Glomerular endothelial cell (primary cell): Measurements from ENCODE around the gene RNF213. TPM values are rescaled to one million over a fixed set of nuclear protein-coding genes. Genes with fewer than 3 reads are reported as not detected.

ENCODE experiments used
- DNase-seq: peaks from one replicate; pipeline ENCODE4 v3.0.0-alpha.2; 2011; ENCODE audit warnings: low read depth, low spot score; ENCODE audit errors: extremely low read depth
- total RNA-seq: library from RNA; depleted of rRNA; stranded (reverse); fragments of >200 nt; gene quantifications from 2 replicates; pipeline ENCODE4 v1.2.3, GENCODE V29; 2015

RNF213 gene
- total RNA-seq, 1 donor from 2014 or later = 209 TPM

DNA sequence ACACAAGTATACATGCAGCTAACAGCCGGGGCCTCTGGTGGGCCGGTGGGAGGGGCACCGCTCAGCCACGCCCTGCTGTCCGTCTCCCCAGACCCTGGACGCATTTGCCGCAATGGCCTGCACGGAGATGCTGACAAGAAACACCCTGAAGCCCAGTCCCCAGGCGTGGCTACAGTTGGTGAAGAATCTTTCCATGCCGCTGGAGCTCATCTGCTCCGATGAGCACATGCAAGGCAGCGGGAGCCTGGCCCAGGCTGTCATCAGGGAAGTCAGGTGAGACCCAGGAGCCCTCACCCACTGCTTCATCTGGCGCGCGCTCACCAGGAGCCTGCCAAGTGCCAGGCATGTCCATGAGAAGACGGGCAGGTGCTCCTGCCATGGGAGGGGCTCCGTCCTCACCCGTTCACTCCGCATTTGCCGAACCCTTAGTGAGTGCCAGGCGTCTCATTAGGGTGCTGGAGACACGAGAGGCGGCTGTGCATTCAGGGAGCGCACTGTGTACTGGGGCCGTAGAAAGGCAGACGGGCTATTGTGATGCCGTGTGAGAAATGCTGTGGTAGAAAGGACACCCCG lies 103.0 kb downstream of the RNF213 start:
- no peak for DNase-seq

- no peak for DNase-seq
Measured at GRCh38 chr17:80364091-80364691, 103.5 kb downstream of the RNF213 start.

GRCh38 chr17:80365001-80365965 lies 104.6 kb downstream of the RNF213 start:
- DNase-seq = no peak

DNA sequence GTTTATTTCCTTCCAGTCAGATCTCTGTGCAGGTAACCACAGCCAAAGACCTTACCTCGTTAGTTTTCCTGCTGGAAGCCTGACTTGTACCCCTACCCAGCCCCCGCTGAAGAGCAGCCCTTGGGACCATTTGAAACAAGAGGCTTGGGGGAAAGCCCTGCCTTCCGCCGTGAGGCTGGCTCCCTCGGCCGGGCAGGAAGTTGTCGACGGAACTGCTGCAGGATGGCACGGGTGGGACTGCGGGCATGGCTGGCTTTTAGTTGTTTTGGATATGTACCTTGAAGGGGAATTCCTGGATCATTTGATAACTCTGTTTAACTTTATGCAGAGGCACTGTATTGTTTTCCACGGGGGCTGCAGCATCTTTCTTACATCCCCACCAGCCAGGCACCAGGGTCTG lies 105.3 kb downstream of the RNF213 start:
- no peak for DNase-seq

DNA sequence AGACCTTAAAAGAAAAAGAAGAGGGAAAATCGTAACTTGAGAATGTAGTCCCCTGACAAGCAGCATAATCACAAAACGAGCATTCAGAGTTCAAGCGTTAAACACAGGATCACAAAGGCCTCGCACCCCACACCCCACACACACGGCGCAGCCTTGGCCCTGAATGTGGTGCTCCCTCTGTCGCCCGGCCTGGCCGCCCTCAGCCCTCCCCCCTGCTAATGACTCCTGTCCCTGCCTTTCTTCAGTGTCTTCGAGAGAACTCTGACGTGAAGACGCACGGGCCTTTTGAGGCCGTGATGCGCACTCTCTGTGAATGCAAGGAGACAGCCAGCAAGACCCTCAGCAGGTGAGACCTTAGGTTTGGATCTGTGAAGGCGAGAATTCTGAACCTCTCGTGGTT lies 106.9 kb downstream of the RNF213 start:
- no peak for DNase-seq

DNA sequence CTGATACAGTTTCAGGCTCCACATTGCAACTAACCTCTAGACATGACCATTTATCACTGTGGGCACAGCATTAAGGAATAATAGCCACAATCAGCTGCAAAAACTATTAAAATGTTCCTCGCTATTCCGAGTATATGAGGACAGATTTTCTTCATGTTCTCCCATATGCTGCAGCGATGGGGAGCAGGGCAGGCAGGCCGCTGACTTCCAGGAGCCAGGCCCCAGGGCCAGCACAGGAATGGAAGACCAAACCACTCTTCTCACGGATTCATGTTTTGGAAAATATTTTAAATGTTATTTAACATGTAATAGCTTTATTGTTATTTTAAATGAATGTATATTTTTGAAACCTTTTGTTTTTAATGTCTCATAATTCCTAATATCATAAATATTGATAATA lies 110.5 kb downstream of the RNF213 start:
- DNase-seq = no peak

GRCh38 chr17:80372456-80372855 lies 111.8 kb downstream of the RNF213 start:
- DNase-seq = no peak

GRCh38 chr17:80372922-80373570 lies 112.4 kb downstream of the RNF213 start:
- DNase-seq = no peak

DNA sequence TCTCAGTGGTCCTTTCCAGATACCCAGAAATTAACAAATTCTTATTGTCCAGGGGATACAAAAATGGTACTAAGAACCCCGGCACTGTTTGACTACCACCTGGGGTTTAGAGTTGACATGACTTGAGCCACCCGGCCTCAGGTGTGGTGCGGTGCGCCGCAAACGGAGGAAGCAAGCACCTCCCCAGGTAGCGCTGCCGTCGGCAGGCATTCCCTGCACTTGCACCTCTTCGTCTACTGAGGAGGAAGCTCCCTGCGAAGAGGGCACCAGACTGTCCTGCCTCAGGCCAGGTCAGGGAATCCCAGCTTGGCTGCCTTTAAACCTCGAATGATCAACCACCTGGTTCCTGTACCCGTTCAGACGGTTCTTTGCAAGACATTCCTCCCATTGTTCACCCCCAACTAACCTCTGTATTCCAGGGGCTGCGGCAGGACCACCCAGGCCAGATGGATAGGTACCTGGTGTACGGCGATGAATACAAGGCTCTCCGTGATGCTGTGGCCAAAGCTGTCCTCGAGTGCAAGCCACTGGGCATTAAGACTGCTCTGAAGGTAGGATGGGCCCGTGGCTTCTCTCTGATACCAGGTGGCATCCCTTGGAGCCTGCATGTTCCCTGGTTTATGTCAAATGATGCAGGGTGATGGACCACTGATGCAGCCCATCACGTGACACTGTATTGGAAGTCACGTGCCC lies 113.5 kb downstream of the RNF213 start:
- DNase-seq = no peak

DNA sequence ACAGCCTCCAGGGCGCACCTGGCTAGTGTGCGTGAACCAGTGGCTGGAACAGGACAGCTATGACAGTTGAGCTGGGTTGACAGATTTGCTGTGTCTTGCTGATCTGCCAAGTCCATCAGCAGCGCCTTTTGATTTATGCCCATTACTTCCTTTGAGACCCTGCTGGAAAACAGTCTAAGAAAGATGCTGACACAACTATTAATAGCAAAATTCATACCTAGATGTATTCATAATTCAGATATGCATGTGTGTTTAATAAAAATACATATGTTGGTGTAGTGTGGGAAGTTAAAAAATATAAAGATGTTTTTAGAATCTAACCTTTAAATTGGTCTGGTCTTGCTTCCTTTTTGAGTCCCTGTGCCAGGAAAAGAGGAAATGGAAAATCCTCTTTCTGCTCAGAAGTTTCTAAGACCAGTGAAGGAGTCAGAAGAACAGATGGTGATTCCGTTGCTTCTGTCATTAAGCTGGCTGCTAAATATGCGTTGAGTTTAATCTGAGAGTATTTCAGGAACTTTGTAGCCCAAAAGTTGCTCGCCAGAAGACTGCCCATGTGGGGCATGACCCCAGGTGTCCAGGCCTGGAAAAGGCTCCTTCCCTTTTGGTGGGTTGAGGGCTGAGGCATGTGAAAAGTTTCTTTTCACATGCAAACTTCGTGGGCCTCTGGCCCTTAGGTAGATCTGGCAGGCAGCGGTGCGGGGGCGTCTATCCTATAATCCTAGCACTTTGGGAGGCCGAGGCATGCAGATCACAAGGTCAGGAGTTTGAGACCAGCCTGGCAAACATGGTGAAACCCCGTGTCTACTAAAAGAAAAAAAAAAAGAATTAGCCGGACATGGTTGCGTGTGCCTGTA lies 114.3 kb downstream of the RNF213 start:
- DNase-seq = no peak

- no peak for DNase-seq
Measured at GRCh38 chr17:80376531-80376930, 115.9 kb downstream of the RNF213 start.

DNA sequence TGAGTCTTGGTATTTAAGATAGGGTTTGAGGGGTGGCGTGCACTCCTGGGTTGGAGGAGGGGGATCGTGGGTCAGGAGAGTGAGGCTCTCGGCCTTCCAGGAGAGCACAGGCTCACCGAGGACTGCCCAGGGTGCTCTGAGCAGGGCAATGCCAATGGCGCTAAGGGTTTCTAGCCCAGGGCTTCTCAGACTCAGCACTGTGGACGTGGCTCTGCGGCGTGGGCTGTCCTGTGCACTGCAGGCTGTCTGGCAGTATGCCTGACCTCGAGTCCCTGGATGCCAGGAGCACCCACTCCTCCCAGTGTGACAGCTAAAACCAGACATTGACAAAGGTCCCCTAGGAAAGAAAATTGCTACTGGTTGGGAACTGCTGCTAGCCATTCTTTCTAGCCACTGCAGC lies 117.1 kb downstream of the RNF213 start:
- no peak for DNase-seq

DNA sequence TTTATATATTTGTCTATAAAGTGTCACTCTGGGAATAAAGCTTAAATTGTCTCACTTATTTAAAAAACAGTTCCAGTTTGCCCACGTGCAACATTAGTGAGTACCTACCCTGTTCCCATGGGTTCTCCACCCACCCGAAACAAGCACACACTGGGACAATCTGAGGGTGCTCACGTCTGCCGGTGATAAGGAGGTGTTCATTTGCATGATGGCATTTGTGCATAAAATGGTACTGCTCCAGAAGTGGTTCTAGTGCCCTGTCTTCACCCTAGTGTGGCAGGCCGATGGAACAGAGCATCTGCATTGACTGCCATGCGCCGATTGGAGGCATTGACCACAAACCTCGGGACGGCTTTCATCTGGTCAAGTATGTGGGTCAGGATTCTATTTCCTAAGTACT lies 118.7 kb downstream of the RNF213 start:
- DNase-seq = no peak

- no peak for DNase-seq
Measured at GRCh38 chr17:80380068-80380467, 119.4 kb downstream of the RNF213 start.

DNA sequence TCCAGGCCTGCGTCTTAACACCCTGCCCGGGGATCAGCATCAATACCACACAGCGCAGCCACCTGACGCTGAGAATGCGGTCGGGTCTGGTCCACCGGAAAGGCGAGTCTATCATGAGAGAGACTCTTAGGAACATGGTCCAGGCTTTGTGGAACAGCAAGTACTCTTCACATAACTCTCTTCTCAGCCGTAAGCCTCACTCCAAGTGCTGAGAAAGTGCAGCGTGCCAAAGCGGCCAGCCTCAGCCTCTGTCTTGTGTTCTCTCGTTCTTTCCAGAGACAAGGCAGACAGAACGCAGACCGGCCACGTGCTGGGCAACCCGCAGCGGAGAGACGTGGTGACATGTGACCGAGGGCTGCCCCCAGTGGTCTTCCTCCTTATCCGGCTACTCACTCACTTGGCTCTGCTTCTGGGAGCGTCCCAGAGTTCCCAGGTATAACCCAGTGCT lies 119.9 kb downstream of the RNF213 start:
- no peak for DNase-seq

- DNase-seq = no peak
Measured at GRCh38 chr17:80381416-80381923, 120.8 kb downstream of the RNF213 start.

DNA sequence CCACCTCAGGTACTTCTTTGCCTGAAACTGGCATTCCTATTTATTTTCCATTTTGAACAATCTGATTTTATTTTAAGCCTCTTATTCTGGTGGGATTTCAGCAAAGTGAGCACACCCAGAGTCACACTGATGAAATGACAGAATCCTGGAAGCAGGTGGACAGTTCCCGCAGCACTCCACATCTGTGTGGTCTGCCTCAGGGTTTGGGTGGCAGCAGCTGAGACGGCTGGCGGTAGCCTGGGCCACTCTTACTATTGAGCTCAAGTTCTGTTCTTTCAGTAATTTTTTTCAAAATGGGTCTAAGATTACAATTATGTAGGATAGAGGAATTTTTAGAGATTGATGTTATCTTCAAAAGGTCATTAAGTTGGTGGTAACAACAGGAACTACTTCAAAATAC lies 121.8 kb downstream of the RNF213 start:
- DNase-seq = no peak

DNA sequence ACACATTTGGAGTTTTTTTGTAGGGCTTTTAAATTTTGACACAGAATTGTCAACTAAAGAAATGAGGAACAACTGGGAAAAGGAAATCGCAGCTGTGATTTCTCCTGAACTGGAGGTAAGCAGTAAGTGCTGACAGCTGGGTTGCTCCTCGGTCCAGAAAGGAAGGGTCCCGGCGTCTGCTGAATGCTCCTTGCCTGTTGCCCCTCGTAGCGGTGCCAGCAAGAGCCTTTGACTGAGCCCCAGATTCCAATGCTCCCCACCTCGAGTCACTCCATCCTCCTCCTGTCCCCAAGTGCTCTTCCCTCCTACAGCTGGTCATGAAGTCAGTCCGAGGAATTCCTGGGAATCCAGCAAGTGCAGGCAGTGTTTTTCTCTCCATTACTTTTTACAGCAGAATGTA lies 122.3 kb downstream of the RNF213 start:
- no peak for DNase-seq
